GM18498 (cell line): ENCODE measurements around the gene HDAC6.
"Not testable (repeated sequence)": the region's sequence is repeated elsewhere in the genome, so short reads cannot be mapped to it uniquely, and the experiment has no call there.

Source experiments
- ATAC-seq: cut with Tn5 transposase; IDR thresholded peaks from one replicate; pipeline ENCODE4 v1.9.1; 2021; ENCODE audit warnings: mild to moderate bottlenecking, moderate library complexity; ENCODE audit not compliant: unreplicated experiment

HDAC6 gene

GRCh38 chrX:48789366-48790220, 12.3 kb upstream of the HDAC6 start:
- ATAC-seq: no peak

GRCh38 chrX:48790477-48790876, 11.4 kb upstream of the HDAC6 start:
- ATAC-seq: no peak

- ATAC-seq: no peak
These were observed 10.6 kb upstream of the HDAC6 start for GRCh38 chrX:48791063-48791820.

- ATAC-seq: no peak
These were observed 9.6 kb upstream of the HDAC6 start for GRCh38 chrX:48792219-48792618.

GRCh38 chrX:48793935-48794334, 7.9 kb upstream of the HDAC6 start:
- ATAC-seq: no peak

GRCh38 chrX:48794340-48794910, 7.4 kb upstream of the HDAC6 start:
- no peak for ATAC-seq

- ATAC-seq: no peak
These were observed 6.9 kb upstream of the HDAC6 start for GRCh38 chrX:48794911-48795515.

GRCh38 chrX:48798318-48798717, 3.5 kb upstream of the HDAC6 start:
- ATAC-seq: no peak

GRCh38 chrX:48800574-48801279, 1.1 kb upstream of the HDAC6 start:
- no peak for ATAC-seq

GRCh38 chrX:48802089-48802904, 430 bp downstream of the HDAC6 start:
- ATAC-seq: peak; percentile 47

- ATAC-seq: no peak
These were observed 986 bp downstream of the HDAC6 start for GRCh38 chrX:48802905-48803200.

- no peak for ATAC-seq
These were observed 4.2 kb downstream of the HDAC6 start for GRCh38 chrX:48806081-48806480.

GRCh38 chrX:48813644-48814043, 11.8 kb downstream of the HDAC6 start:
- no peak for ATAC-seq

GRCh38 chrX:48814722-48815121, 12.9 kb downstream of the HDAC6 start:
- ATAC-seq: no peak

- ATAC-seq: no peak
These were observed 13.4 kb downstream of the HDAC6 start for GRCh38 chrX:48815266-48815665.

- no peak for ATAC-seq
These were observed 14.3 kb downstream of the HDAC6 start for GRCh38 chrX:48816014-48816810.

- ATAC-seq: no peak
These were observed 16.2 kb downstream of the HDAC6 start for GRCh38 chrX:48818098-48818497.

GRCh38 chrX:48818866-48819265, 17.0 kb downstream of the HDAC6 start:
- ATAC-seq: no peak

GRCh38 chrX:48819394-48819793, 17.5 kb downstream of the HDAC6 start:
- not testable (repeated sequence) for ATAC-seq
